PC-9 (cell line): ENCODE results near the gene MYBPHL. TPM values are rescaled to one million over a fixed set of nuclear protein-coding genes. Genes with fewer than 3 reads are reported as not detected.

Source experiments
- BruUV-seq: library from RNA; stranded (reverse); fragments of 400-500 nt; replicated peaks from 2 replicates; lab custom pipeline; 2021; lab: Mats Ljungman, UMichigan
- CTCF ChIA-PET: fragments of 300-600 bp; sonication (Branson Sonifier 250); formaldehyde crosslinking; loops from one replicate; lab custom pipeline; 2022; ENCODE audit warnings: antibody characterized with exemption; lab: Charles Lee
- POLR2A ChIA-PET: fragments of 300-600 bp; sonication (Branson Sonifier 250); formaldehyde crosslinking; loops from one replicate; lab custom pipeline; 2022; ENCODE audit warnings: antibody characterized with exemption; ENCODE audit not compliant: unreplicated experiment; lab: Charles Lee
- DNase-seq, 2 experiments: peaks; one replicate each; pipeline versions ENCODE4 v3.0.0 to v3.0.0-alpha.2; 2015 to 2022; ENCODE audit warnings: mixed read lengths in 1 of 2
- H2AFZ ChIP-seq: fragments of 200-600 bp; sonication (generic); 2 replicates; pipeline ENCODE4 v1.8.1; 2017; ENCODE audit warnings: antibody characterized with exemption
- H3F3A ChIP-seq: fragments of 200-600 bp; sonication (generic); 2 replicates; pipeline ENCODE4 v1.8.1; 2017; ENCODE audit warnings: antibody characterized with exemption, mild to moderate bottlenecking, low read depth; ENCODE audit not compliant: insufficient read depth
- H3K27ac ChIP-seq: fragments of 200-600 bp; sonication (generic); 2 replicates; pipeline ENCODE4 v1.6.1; 2016; ENCODE audit warnings: mixed run types
- H3K27me3 ChIP-seq: fragments of 200-600 bp; sonication (generic); 2 replicates; pipeline ENCODE4 v1.6.1; 2016; ENCODE audit warnings: low read depth, mixed run types; ENCODE audit not compliant: insufficient read depth
- H3K36me3 ChIP-seq: fragments of 200-600 bp; sonication (generic); 2 replicates; pipeline ENCODE4 v1.6.1; 2016; ENCODE audit warnings: low read depth, mixed run types
- H3K4me1 ChIP-seq: fragments of 200-600 bp; sonication (generic); replicated peaks from 2 replicates; pipeline ENCODE4 v1.6.1; 2016; ENCODE audit warnings: mixed run types; ENCODE audit not compliant: insufficient read depth
- H3K4me2 ChIP-seq: fragments of 200-600 bp; sonication (generic); 2 replicates; pipeline ENCODE4 v1.6.1; 2017; ENCODE audit warnings: mixed run types
- H3K4me3 ChIP-seq: fragments of 200-600 bp; sonication (generic); 2 replicates; pipeline ENCODE4 v1.6.1; 2016; ENCODE audit warnings: mixed run types
- H3K79me2 ChIP-seq: fragments of 200-600 bp; sonication (generic); 2 replicates; pipeline ENCODE4 v1.6.1; 2017; ENCODE audit warnings: low read depth, mixed run types
- H3K9me2 ChIP-seq: fragments of 200-600 bp; sonication (generic); 2 replicates; pipeline ENCODE4 v1.8.1; 2017; ENCODE audit warnings: mild to moderate bottlenecking; ENCODE audit not compliant: insufficient read depth
- H3K9me3 ChIP-seq: fragments of 200-600 bp; sonication (generic); 2 replicates; pipeline ENCODE4 v1.8.1; 2016; ENCODE audit warnings: low read depth; ENCODE audit not compliant: insufficient read depth
- H4K20me1 ChIP-seq: fragments of 200-600 bp; sonication (generic); 2 replicates; pipeline ENCODE4 v1.8.1; 2017; ENCODE audit not compliant: insufficient read depth
- EZH2 ChIP-seq: fragments of 200-600 bp; sonication (generic); IDR thresholded peaks from 2 replicates; pipeline ENCODE4 v1.8.0; 2017; ENCODE audit warnings: antibody characterized with exemption, low read depth
- intact Hi-C: fragments of 100-400 bp; cut with micrococcal nuclease; formaldehyde crosslinking; loops from one replicate; pipeline ENCODE4 v1.10.0; 2022; ENCODE audit not compliant: unreplicated experiment
- total RNA-seq: library from RNA; stranded (reverse); gene quantifications from 2 replicates; pipeline ENCODE4 v1.2.3, GENCODE V29; 2021
- TF ChIP-seq, protein P1 (sequence below): fragments of 200-600 bp; sonication (generic); conservative IDR thresholded peaks from 2 replicates; pipeline ENCODE4 v1.6.1; 2017; ENCODE audit warnings: mixed run types, antibody characterized with exemption, mild to moderate bottlenecking, moderate library complexity

Gene MYBPHL
- total RNA-seq, 1 experiment from 2014 or later: not detected

DNA sequence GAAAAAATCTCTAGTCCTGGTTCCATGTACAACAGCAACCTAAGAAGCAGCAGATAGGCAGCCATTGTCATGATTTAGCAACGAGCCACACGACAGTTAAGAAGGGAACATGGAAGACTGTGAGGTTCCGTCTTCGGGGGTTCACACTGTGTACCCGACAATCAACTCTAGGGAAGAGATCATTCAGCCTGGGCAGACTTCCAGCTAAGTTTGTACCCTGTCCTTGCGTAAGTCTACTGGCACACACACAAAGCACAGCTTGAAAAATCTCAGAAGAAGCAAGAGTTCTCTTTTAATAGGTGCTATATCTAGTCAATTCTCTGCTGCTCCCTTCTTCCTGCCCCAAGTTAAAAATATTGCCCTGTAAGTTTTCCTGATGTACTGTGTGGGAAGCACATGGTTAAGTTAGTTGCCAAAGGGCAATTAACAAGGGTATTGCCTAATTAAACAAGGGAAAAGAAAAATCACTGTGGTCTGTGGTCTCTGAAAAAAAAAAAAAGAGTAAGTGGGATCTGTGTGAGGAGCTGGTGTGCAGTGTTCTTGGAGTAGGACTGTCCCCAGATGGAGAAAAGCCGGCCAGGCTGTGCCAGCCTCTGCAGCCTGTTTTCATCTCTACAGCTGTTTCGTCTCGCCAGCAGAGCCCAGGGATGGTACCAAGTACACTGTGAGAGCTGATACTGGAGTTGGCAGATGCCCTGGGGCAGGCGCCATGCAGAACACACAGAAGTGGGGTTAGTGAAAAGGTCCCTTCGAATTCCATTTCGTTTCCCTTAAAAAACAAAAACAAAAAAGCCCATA is 6.4 kb upstream of the MYBPHL start:
- no peak for DNase-seq
- no TSS peak for BruUV-seq
- TF ChIP-seq EZH2: no peak
- TF ChIP-seq, protein P1, sequence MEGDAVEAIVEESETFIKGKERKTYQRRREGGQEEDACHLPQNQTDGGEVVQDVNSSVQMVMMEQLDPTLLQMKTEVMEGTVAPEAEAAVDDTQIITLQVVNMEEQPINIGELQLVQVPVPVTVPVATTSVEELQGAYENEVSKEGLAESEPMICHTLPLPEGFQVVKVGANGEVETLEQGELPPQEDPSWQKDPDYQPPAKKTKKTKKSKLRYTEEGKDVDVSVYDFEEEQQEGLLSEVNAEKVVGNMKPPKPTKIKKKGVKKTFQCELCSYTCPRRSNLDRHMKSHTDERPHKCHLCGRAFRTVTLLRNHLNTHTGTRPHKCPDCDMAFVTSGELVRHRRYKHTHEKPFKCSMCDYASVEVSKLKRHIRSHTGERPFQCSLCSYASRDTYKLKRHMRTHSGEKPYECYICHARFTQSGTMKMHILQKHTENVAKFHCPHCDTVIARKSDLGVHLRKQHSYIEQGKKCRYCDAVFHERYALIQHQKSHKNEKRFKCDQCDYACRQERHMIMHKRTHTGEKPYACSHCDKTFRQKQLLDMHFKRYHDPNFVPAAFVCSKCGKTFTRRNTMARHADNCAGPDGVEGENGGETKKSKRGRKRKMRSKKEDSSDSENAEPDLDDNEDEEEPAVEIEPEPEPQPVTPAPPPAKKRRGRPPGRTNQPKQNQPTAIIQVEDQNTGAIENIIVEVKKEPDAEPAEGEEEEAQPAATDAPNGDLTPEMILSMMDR: no peak
- H3K27me3 ChIP-seq: no peaks in the 10 kb centered on the region
- intact Hi-C loops: no loop called here
- no peaks in the 10 kb centered on the region for H3K79me2 ChIP-seq
- no peaks in the 10 kb centered on the region; the same call in 1 of the 2 replicates for H3F3A ChIP-seq
- no peaks in the 10 kb centered on the region for H3K9me2 ChIP-seq
- no peaks in the 10 kb centered on the region for H3K9me3 ChIP-seq
- no peak overlapping the region for H3K4me2 ChIP-seq
- POLR2A ChIA-PET: no interaction called here
- no peaks in the 10 kb centered on the region for H3K36me3 ChIP-seq
- H3K27ac ChIP-seq: no peak overlapping the region
- no peak overlapping the region for H2AFZ ChIP-seq
- CTCF ChIA-PET: interaction anchor here (0.7 kb wide), 1 partner anchor 158 kb away, joined by 12 read pairs; no protein-coding TSS in a partner anchor
- no peak overlapping the region for H3K4me3 ChIP-seq
- no peaks in the 10 kb centered on the region for H3K4me1 ChIP-seq
- no peaks in the 10 kb centered on the region for H4K20me1 ChIP-seq

DNA sequence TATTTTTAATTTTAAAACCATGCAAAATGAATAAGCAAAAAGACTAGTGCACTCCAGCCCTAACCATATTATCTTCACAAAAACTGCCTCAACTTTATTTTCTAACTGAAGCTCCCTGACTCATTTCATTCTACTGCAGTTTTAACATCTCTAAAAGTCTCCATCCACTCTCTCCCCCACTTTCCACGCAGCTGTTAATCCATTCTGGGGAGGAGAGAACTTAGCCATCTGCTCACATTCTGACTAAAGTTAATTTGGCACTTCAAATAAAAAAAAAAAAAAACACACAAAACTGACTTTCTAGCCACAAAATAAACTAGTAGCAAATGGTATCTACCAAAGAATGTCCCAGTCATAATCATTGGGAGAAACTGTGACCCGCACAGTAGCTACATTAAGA is 5.4 kb upstream of the MYBPHL start:
- H2AFZ ChIP-seq: no peak overlapping the region
- H3K4me1 ChIP-seq: no peaks in the 10 kb centered on the region
- H3K27me3 ChIP-seq: no peaks in the 10 kb centered on the region
- H3K27ac ChIP-seq: no peak overlapping the region
- no TSS peak for BruUV-seq
- no peaks in the 10 kb centered on the region for H3K9me3 ChIP-seq
- no peaks in the 10 kb centered on the region for H3K9me2 ChIP-seq
- H3K79me2 ChIP-seq: no peaks in the 10 kb centered on the region
- H3F3A ChIP-seq: no peaks in the 10 kb centered on the region; the same call in 1 of the 2 replicates
- no peaks in the 10 kb centered on the region for H4K20me1 ChIP-seq
- CTCF ChIA-PET: interaction anchor here (0.7 kb wide), 1 partner anchor 220 kb away, joined by 3 read pairs; no protein-coding TSS in a partner anchor
- no peak for DNase-seq
- H3K36me3 ChIP-seq: no peaks in the 10 kb centered on the region
- POLR2A ChIA-PET: no interaction called here
- no peak overlapping the region for H3K4me3 ChIP-seq
- no peak for TF ChIP-seq EZH2
- TF ChIP-seq, protein P1: no peak
- H3K4me2 ChIP-seq: no peak overlapping the region
- intact Hi-C loops: no loop called here

DNA sequence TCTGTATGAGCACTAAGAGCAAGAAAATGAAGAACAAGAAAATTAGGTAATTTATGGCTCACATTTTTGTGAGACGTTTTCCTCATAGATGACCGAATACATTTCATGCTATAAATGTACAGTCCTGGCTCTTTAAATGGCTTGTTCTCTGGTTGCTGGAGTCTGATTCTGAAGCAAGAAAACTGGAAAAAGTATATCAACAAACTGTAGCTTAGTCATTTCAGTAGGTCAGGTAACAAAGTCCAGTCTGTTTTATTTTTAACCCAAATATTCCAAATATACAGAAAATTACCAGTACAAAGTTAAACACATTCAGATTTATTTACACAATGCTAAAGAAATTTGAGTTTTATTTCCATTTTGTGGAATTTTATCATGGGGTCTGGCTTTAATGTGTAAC is 2.5 kb upstream of the MYBPHL start:
- Histone ChIP-seq H3K4me3 (no peak overlapping the region), H2AFZ (no peak overlapping the region), H3K79me2 (no peaks in the 10 kb centered on the region), H4K20me1 (no peaks in the 10 kb centered on the region), H3K27ac (no peak overlapping the region), H3K27me3 (no peaks in the 10 kb centered on the region), H3K36me3 (no peaks in the 10 kb centered on the region), H3K4me2 (no peak overlapping the region), H3K9me2 (no peaks in the 10 kb centered on the region), H3F3A (no peaks in the 10 kb centered on the region; the same call in 1 of the 2 replicates), H3K9me3 (no peaks in the 10 kb centered on the region), H3K4me1 (no peaks in the 10 kb centered on the region)
- no peak for TF ChIP-seq EZH2
- TF ChIP-seq, protein P1: no peak
- CTCF ChIA-PET: no interaction called here
- no TSS peak for BruUV-seq
- POLR2A ChIA-PET: interaction anchor here (0.7 kb wide), 1 partner anchor 117 kb away, joined by 3 read pairs; no protein-coding TSS in a partner anchor
- no peak for DNase-seq
- intact Hi-C loops: no loop called here
